K562 (cell line): ENCODE measurements around the gene NIPAL3. TPM values are rescaled to one million over a fixed set of nuclear protein-coding genes. Genes with fewer than 3 reads are reported as not detected.

ENCODE experiments used
- ATAC-seq: fragments of 200-7000 bp; cut with Tn5 transposase; 3 replicates; pipeline ENCODE4 v1.9.1; 2020; ENCODE audit warnings: moderate library complexity
- BruUV-seq: library from RNA; stranded (reverse); fragments of 400-500 nt; replicated peaks from 2 replicates; lab custom pipeline; 2021; lab: Mats Ljungman, UMichigan
- CTCF ChIA-PET: fragments of 300-600 bp; formaldehyde crosslinking; extraction: SDS; loops from one replicate; lab custom pipeline; 2021; ENCODE audit warnings: low intra/inter-chr PET ratio; lab: Yijun Ruan, JAX
- POLR2A ChIA-PET: fragments of 300-600, 350-650 bp; sonication (Branson Sonifier 250); formaldehyde crosslinking; extraction: SDS; loops from one replicate; lab custom pipeline; 2021; ENCODE audit warnings: antibody characterized with exemption, inconsistent platforms; lab: Yijun Ruan, JAX
- DNase-seq, 4 experiments: peaks; one replicate each; pipeline versions ENCODE4 v3.0.0 to v3.0.0-alpha.2; 2011 to 2018; ENCODE audit warnings: low spot score in 3 of 4, mixed read lengths in 3 of 4; ENCODE audit errors: extremely low read depth in 1 of 4
- FAIRE-seq: peaks from 2 replicates; lab custom pipeline; 2011; peaks lifted over from hg19 to GRCh38; lab: Jason Lieb, UNC
- H2AFZ ChIP-seq: 2 replicates; pipeline ENCODE4 v1.6.0; 2011; ENCODE audit warnings: low read depth, low read length, control low read depth, inconsistent platforms
- H3K27ac ChIP-seq: fragments of 200-600 bp; 3 replicates; pipeline ENCODE4 v1.8.0; 2011; ENCODE audit warnings: low read depth, mild to moderate bottlenecking, control low read depth, inconsistent platforms, low read length, moderate library complexity, mixed read lengths; ENCODE audit errors: extremely low read depth
- H3K27me3 ChIP-seq, 2 experiments: fragments of 300-600 bp in 1 of 2; 2 replicates in 1 of 2; 3 replicates in 1 of 2; pipeline versions ENCODE4 v1.6.0 to v1.8.0; 2011; ENCODE audit warnings: inconsistent platforms in 2 of 2, low read length in 2 of 2, mild to moderate bottlenecking in 1 of 2, mixed read lengths in 1 of 2, moderate library complexity in 1 of 2; ENCODE audit not compliant: control insufficient read depth in 2 of 2, insufficient read depth in 2 of 2
- H3K36me3 ChIP-seq: fragments of 300-600 bp; 3 replicates; pipeline ENCODE4 v1.8.0; 2011; ENCODE audit warnings: mild to moderate bottlenecking, low read length, inconsistent platforms; ENCODE audit not compliant: control insufficient read depth, insufficient read depth
- H3K4me1 ChIP-seq, 2 experiments: fragments of 200-600 bp in 1 of 2; replicated peaks in 1 of 2; 2 replicates in 1 of 2; 3 replicates in 1 of 2; pipeline versions ENCODE4 v1.5.1 to v1.8.0; 2011; ENCODE audit warnings: inconsistent platforms in 2 of 2, low read length in 2 of 2, mild to moderate bottlenecking in 1 of 2, mixed read lengths in 1 of 2, moderate library complexity in 1 of 2; ENCODE audit not compliant: control insufficient read depth in 2 of 2, insufficient read depth in 2 of 2
- H3K4me2 ChIP-seq: 2 replicates; pipeline ENCODE4 v1.6.1; 2011; ENCODE audit warnings: low read length, control low read depth, inconsistent platforms, mixed read lengths; ENCODE audit not compliant: insufficient read depth
- H3K4me3 ChIP-seq: fragments of 200-600 bp; sonication (generic), shearing (Covaris generic); 2 replicates; pipeline ENCODE4 v1.5.1; 2016; ENCODE audit warnings: control low read depth, inconsistent platforms
- H3K79me2 ChIP-seq: fragments of 200-600 bp; 3 replicates; pipeline ENCODE4 v1.8.0; 2011; ENCODE audit warnings: low read length, inconsistent platforms; ENCODE audit not compliant: control insufficient read depth, insufficient read depth
- H3K9ac ChIP-seq, 2 experiments: 2 replicates each; pipeline versions ENCODE4 v1.6.0 to v1.6.1; 2011; ENCODE audit warnings: low read depth in 2 of 2, low read length in 2 of 2, control low read depth in 1 of 2, inconsistent platforms in 1 of 2, mild to moderate bottlenecking in 1 of 2, mixed read lengths in 1 of 2; ENCODE audit not compliant: insufficient read depth in 1 of 2
- H3K9me1 ChIP-seq: one replicate; pipeline ENCODE4 v1.6.0; 2011; ENCODE audit warnings: inconsistent platforms, mild to moderate bottlenecking, low read length, moderate library complexity; ENCODE audit not compliant: control insufficient read depth, insufficient read depth
- H3K9me3 ChIP-seq: replicated peaks from 2 replicates; pipeline ENCODE4 v1.5.1; 2011; ENCODE audit warnings: low read depth, low read length, inconsistent platforms; ENCODE audit not compliant: control insufficient read depth, insufficient read depth
- H4K20me1 ChIP-seq: replicated peaks from 2 replicates; pipeline ENCODE4 v1.6.1; 2011; ENCODE audit warnings: low read length, inconsistent platforms, mixed read lengths; ENCODE audit not compliant: control insufficient read depth, insufficient read depth
- CAMTA2 ChIP-seq: fragments of 250-450 bp; sonication (Bioruptor Pico); conservative IDR thresholded peaks from 2 replicates; pipeline ENCODE4 v1.5.1; 2022
- DNMT1 ChIP-seq: fragments of 450-650 bp; IDR thresholded peaks from 2 replicates; pipeline ENCODE4 v1.6.1; 2016; ENCODE audit warnings: antibody characterized with exemption, mild to moderate bottlenecking
- ESRRA ChIP-seq: fragments of 450-650 bp; IDR thresholded peaks from 2 replicates; pipeline ENCODE4 v1.6.1; 2014; ENCODE audit warnings: low read depth, mild to moderate bottlenecking, moderate library complexity, borderline replicate concordance
- ESRRB ChIP-seq: fragments of 250-450 bp; sonication (Bioruptor Pico); IDR thresholded peaks from 2 replicates; pipeline ENCODE4 v1.5.0; 2020; ENCODE audit warnings: mild to moderate bottlenecking, moderate library complexity, borderline replicate concordance
- FOXK2 ChIP-seq, 2 experiments: fragments of 450-650 bp; IDR thresholded peaks in 1 of 2; conservative IDR thresholded peaks in 1 of 2; 2 replicates each; pipeline ENCODE4 v1.6.1; 2016; ENCODE audit warnings: low read depth in 2 of 2, mild to moderate bottlenecking in 1 of 2
- NCOA4 ChIP-seq: fragments of 450-650 bp; IDR thresholded peaks from 2 replicates; pipeline ENCODE4 v1.6.1; 2018; ENCODE audit warnings: mild to moderate bottlenecking; ENCODE audit not compliant: partially characterized antibody
- PHTF2 ChIP-seq: fragments of 250-450 bp; sonication (Bioruptor Pico); IDR thresholded peaks from 2 replicates; pipeline ENCODE4 v1.5.0; 2021; ENCODE audit warnings: mild to moderate bottlenecking
- SMAD4 ChIP-seq: fragments of 250-450 bp; sonication (Bioruptor Pico); conservative IDR thresholded peaks from 2 replicates; pipeline ENCODE4 v1.8.0; 2021; ENCODE audit warnings: inconsistent platforms, mild to moderate bottlenecking, moderate library complexity
- SUPT5H ChIP-seq: fragments of 450-650 bp; IDR thresholded peaks from 2 replicates; pipeline ENCODE4 v1.6.1; 2016
- ZBTB17 ChIP-seq: fragments of 450-650 bp; formaldehyde crosslinking; IDR thresholded peaks from 2 replicates; pipeline ENCODE4 v1.4.0; 2020; ENCODE audit warnings: mild to moderate bottlenecking
- WGBS: fragments of 100-300 bp; shearing (Covaris generic); methylation state at CpG from one replicate; pipeline ENCODE4 v1.1.6; 2016; ENCODE audit warnings: low coverage, mixed read lengths; ENCODE audit not compliant: insufficient coverage; ENCODE audit errors: missing lambda C conversion rate; 5-methylcytosine and 5-hydroxymethylcytosine counted together
- in situ Hi-C: fragments of 300-500 bp; cut with MboI; formaldehyde crosslinking; loops from 4 replicates; pipeline ENCODE4 v1.15.0; 2018; ENCODE audit warnings: inconsistent platforms, mixed read lengths
- intact Hi-C: fragments of 100-400 bp; cut with micrococcal nuclease; formaldehyde crosslinking; loops from 2 replicates; pipeline ENCODE4 v1.14.2; 2022
- polyA plus RNA-seq, 8 experiments: library from polyadenylated mRNA; depleted of rRNA in 4 of 8; stranded (reverse) in 5 of 8; unstranded in 3 of 8; fragments of >200 nt; fragmentation: Nextera tagmentation in 2 of 8; fragmentation: Illumina TruSeq in 1 of 8; extraction: Ambion mirVana in 2 of 8; extraction: Trizol in 1 of 8; gene quantifications; 2 replicates each; pipeline versions ENCODE4 v1.2.1 to v1.2.3, GENCODE V29; 2011 to 2014; ENCODE audit warnings: inconsistent platforms in 1 of 8, missing spikeins in 1 of 8
- total RNA-seq, 7 experiments: library from RNA; depleted of rRNA in 6 of 7; stranded (reverse); fragments of >200 nt in 6 of 7; fragmentation: Illumina TruSeq in 2 of 7; extraction: Trizol in 2 of 7; gene quantifications; 2 replicates each; pipeline versions ENCODE4 v1.2.1 to v1.2.3, GENCODE V29; 2011 to 2021; ENCODE audit warnings: low replicate concordance in 1 of 7
- TF ChIP-seq, protein P1 (sequence below), 2 experiments: fragments of 450-650 bp; IDR thresholded peaks; 2 replicates each; pipeline ENCODE4 v1.6.1; 2016
- TF ChIP-seq, protein P2 (sequence below), 3 experiments: IDR thresholded peaks in 2 of 3; conservative IDR thresholded peaks in 1 of 3; 2 replicates each; pipeline ENCODE4 v1.5.1; 2011 to 2012; ENCODE audit warnings: low read length in 3 of 3, mild to moderate bottlenecking in 3 of 3, control low read depth in 2 of 3, improper control_type of control experiment in 1 of 3, inconsistent platforms in 1 of 3, low read depth in 1 of 3, mixed read lengths in 1 of 3, moderate library complexity in 1 of 3; ENCODE audit not compliant: insufficient read depth in 2 of 3
- TF ChIP-seq, protein P3 (sequence below): sonication (generic); formaldehyde crosslinking; IDR thresholded peaks from 2 replicates; pipeline ENCODE4 v1.8.0; 2023; ENCODE audit warnings: mild to moderate bottlenecking, missing genetic modification reagents

NIPAL3 gene
- total and polyA plus RNA-seq, 9 of the 15 experiments (the other 6 are each of a cell fraction or from before 2014, with no cell fraction given): 10.5 to 26.3 (median 16.0) TPM

DNA sequence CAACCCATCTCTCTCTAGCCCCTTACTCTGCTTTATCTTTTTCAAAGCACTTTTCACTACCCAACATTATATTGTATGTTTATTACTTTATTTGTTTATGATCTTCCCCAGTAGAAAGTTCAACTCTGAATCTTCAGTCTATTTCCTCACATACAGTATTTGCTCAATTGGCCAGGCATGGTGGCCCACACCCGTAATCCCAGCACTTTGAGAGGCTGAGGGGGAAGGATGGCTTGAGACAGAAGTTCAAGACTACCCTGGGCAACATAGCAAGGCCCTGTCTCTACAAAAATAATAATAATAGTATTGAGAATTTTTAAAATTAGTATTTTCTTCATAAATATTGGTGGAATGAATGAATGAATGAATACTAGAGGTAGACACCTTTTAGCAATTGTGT is 3.2 kb upstream of the NIPAL3 start (continued):
- TF ChIP-seq, protein P1, sequence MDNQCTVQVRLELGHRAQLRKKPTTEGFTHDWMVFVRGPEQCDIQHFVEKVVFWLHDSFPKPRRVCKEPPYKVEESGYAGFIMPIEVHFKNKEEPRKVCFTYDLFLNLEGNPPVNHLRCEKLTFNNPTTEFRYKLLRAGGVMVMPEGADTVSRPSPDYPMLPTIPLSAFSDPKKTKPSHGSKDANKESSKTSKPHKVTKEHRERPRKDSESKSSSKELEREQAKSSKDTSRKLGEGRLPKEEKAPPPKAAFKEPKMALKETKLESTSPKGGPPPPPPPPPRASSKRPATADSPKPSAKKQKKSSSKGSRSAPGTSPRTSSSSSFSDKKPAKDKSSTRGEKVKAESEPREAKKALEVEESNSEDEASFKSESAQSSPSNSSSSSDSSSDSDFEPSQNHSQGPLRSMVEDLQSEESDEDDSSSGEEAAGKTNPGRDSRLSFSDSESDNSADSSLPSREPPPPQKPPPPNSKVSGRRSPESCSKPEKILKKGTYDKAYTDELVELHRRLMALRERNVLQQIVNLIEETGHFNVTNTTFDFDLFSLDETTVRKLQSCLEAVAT (IDR thresholded peaks at IDR 0.05): no peak
- no peak for TF ChIP-seq ESRRA
- TF ChIP-seq ZBTB17: no peak
- no peak for TF ChIP-seq CAMTA2 (CRISPR knock-in tag)
- TF ChIP-seq ESRRB: no peak

DNA sequence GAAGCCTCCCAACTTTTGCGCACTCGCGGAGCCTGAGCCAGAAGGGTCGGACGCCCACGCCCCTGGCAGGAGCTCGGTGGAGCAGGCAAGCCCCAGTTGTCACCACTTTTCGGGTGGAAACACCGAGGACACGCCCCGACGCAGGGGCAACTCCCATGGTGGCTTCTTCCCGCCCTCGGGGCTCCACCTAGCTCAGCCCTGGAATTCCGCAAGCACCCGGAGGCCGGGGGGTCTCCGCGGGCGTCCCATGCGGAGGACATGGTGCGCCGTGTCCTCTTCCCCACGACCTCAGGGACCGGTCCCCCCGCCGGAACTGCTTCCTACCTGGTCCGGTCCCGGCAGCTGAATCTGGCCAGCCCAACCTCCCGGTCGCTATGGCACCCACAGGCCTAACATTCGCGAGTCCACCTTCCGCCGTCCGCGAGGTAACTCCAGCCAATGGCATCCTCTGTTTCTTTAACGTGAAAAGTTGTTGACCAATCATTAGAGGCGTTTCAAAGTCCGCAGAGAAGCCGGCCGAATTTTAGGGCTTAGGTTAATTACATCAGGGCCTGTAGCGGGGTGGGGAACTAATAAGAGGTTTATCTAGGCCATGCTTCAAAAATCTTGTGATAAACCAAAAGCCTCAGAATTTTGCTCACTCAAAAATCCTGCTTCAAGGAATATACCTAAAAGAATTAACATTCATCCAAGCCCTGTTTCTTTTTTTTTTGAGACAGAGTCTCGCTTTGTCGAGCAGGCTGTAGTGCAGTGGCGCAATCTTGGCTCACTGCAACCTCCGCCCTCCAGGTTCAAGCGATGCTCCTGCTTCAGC is 2.0 kb upstream of the NIPAL3 start, which contains the start of gene STPG1:
STPG1 (minus strand) TSS at position 433 of the 814 bp plus-strand sequence. CDS start 12,394 bp downstream, outside the sequence.
- ATAC-seq: peak; percentile 72
- TSS peak; percentile 76 for BruUV-seq
- peak; percentile 95 to 99 (median 97) for DNase-seq
- Histone ChIP-seq H3K4me2 (peak within 1 kb of the TSS; percentile 94), H3K27me3 (no peaks in the 10 kb centered on the region), H3K9me1 (no peaks in the 10 kb centered on the region), H3K4me1 (peaks cover 42 to 44% of the 10 kb centered on the region in 2 experiments), H3K79me2 (peaks cover 37% of the 10 kb centered on the region), H3K4me3 (peak within 1 kb of the TSS; percentile 61), H3K9me3 (no peaks in the 10 kb centered on the region), H2AFZ (peak within 1 kb of the TSS; percentile 91), H3K36me3 (0 out of 3 replicates have a peak, but pooled peaks cover 3% of the 10 kb centered on the region), H3K27ac (peak within 1 kb of the TSS; percentile 70), H3K9ac (peak within 1 kb of the TSS; percentile 78 to 95), H4K20me1 (no peaks in the 10 kb centered on the region)
- POLR2A ChIA-PET: interaction anchor here (0.6 to 2.5 kb wide), 7 partner anchors 12 to 239 kb away, joined by 3 to 7 read pairs (median 4); no protein-coding TSS in a partner anchor
- 6% methylated on average over 48 of the region's 48 CpGs for WGBS
- in situ Hi-C loops (no loop called here), intact Hi-C loops (no loop called here)
- FAIRE-seq: peak; percentile 94
- CTCF ChIA-PET: no interaction called here
- no peak for TF ChIP-seq NCOA4
- no peak for TF ChIP-seq PHTF2 (CRISPR knock-in tag)
- no peak; the same call in 1 of the 2 replicates for TF ChIP-seq SMAD4 (CRISPR knock-in tag)
- TF ChIP-seq, protein P2, sequence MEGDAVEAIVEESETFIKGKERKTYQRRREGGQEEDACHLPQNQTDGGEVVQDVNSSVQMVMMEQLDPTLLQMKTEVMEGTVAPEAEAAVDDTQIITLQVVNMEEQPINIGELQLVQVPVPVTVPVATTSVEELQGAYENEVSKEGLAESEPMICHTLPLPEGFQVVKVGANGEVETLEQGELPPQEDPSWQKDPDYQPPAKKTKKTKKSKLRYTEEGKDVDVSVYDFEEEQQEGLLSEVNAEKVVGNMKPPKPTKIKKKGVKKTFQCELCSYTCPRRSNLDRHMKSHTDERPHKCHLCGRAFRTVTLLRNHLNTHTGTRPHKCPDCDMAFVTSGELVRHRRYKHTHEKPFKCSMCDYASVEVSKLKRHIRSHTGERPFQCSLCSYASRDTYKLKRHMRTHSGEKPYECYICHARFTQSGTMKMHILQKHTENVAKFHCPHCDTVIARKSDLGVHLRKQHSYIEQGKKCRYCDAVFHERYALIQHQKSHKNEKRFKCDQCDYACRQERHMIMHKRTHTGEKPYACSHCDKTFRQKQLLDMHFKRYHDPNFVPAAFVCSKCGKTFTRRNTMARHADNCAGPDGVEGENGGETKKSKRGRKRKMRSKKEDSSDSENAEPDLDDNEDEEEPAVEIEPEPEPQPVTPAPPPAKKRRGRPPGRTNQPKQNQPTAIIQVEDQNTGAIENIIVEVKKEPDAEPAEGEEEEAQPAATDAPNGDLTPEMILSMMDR (IDR thresholded peaks at IDR 0.05 in 2 of 3, conservative IDR thresholded peaks at IDR 0.05 in 1 of 3; ENCODE audit: insufficient read depth in 2 of 3, low read depth in 1 of 3, low read length in 3 of 3): no peak
- TF ChIP-seq DNMT1: no peak
- TF ChIP-seq FOXK2 (conservative IDR thresholded peaks at IDR 0.05 in 1 of 2, IDR thresholded peaks at IDR 0.05 in 1 of 2; ENCODE audit: low read depth in 2 of 2): peak; percentile 32 to 58; a peak in 2 of 4 replicates
- TF ChIP-seq SUPT5H: peak; percentile 73
- TF ChIP-seq, protein P1 (IDR thresholded peaks at IDR 0.05): peak in 1 of 2 experiments; percentile 60; a peak in 2 of 4 replicates
- TF ChIP-seq, protein P3, sequence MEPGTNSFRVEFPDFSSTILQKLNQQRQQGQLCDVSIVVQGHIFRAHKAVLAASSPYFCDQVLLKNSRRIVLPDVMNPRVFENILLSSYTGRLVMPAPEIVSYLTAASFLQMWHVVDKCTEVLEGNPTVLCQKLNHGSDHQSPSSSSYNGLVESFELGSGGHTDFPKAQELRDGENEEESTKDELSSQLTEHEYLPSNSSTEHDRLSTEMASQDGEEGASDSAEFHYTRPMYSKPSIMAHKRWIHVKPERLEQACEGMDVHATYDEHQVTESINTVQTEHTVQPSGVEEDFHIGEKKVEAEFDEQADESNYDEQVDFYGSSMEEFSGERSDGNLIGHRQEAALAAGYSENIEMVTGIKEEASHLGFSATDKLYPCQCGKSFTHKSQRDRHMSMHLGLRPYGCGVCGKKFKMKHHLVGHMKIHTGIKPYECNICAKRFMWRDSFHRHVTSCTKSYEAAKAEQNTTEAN (CRISPR knock-in tag): peak; percentile 68; the same call in 1 of the 2 replicates
